K562 (cell line): ENCODE results near the gene NEUROD2. TPM values are rescaled to one million over a fixed set of nuclear protein-coding genes. Genes with fewer than 3 reads are reported as not detected.

Source experiments
- ATAC-seq: fragments of 200-7000 bp; cut with Tn5 transposase; 3 replicates; pipeline ENCODE4 v1.9.1; 2020; ENCODE audit warnings: moderate library complexity
- BruUV-seq: library from RNA; stranded (reverse); fragments of 400-500 nt; replicated peaks from 2 replicates; lab custom pipeline; 2021; lab: Mats Ljungman, UMichigan
- CTCF ChIA-PET: fragments of 300-600 bp; formaldehyde crosslinking; extraction: SDS; loops from one replicate; lab custom pipeline; 2021; ENCODE audit warnings: low intra/inter-chr PET ratio; lab: Yijun Ruan, JAX
- POLR2A ChIA-PET: fragments of 300-600, 350-650 bp; sonication (Branson Sonifier 250); formaldehyde crosslinking; extraction: SDS; loops from one replicate; lab custom pipeline; 2021; ENCODE audit warnings: antibody characterized with exemption, inconsistent platforms; lab: Yijun Ruan, JAX
- DNase-seq, 4 experiments: peaks; one replicate each; pipeline versions ENCODE4 v3.0.0 to v3.0.0-alpha.2; 2011 to 2018; ENCODE audit warnings: low spot score in 3 of 4, mixed read lengths in 3 of 4; ENCODE audit errors: extremely low read depth in 1 of 4
- FAIRE-seq: peaks from 2 replicates; lab custom pipeline; 2011; peaks lifted over from hg19 to GRCh38; lab: Jason Lieb, UNC
- H2AFZ ChIP-seq: 2 replicates; pipeline ENCODE4 v1.6.0; 2011; ENCODE audit warnings: low read depth, low read length, control low read depth, inconsistent platforms
- H3K27ac ChIP-seq: fragments of 200-600 bp; 3 replicates; pipeline ENCODE4 v1.8.0; 2011; ENCODE audit warnings: low read depth, mild to moderate bottlenecking, control low read depth, inconsistent platforms, low read length, moderate library complexity, mixed read lengths; ENCODE audit errors: extremely low read depth
- H3K27me3 ChIP-seq, 2 experiments: fragments of 300-600 bp in 1 of 2; 2 replicates in 1 of 2; 3 replicates in 1 of 2; pipeline versions ENCODE4 v1.6.0 to v1.8.0; 2011; ENCODE audit warnings: inconsistent platforms in 2 of 2, low read length in 2 of 2, mild to moderate bottlenecking in 1 of 2, mixed read lengths in 1 of 2, moderate library complexity in 1 of 2; ENCODE audit not compliant: control insufficient read depth in 2 of 2, insufficient read depth in 2 of 2
- H3K36me3 ChIP-seq: fragments of 300-600 bp; 3 replicates; pipeline ENCODE4 v1.8.0; 2011; ENCODE audit warnings: mild to moderate bottlenecking, low read length, inconsistent platforms; ENCODE audit not compliant: control insufficient read depth, insufficient read depth
- H3K4me1 ChIP-seq, 2 experiments: fragments of 200-600 bp in 1 of 2; replicated peaks in 1 of 2; 2 replicates in 1 of 2; 3 replicates in 1 of 2; pipeline versions ENCODE4 v1.5.1 to v1.8.0; 2011; ENCODE audit warnings: inconsistent platforms in 2 of 2, low read length in 2 of 2, mild to moderate bottlenecking in 1 of 2, mixed read lengths in 1 of 2, moderate library complexity in 1 of 2; ENCODE audit not compliant: control insufficient read depth in 2 of 2, insufficient read depth in 2 of 2
- H3K4me2 ChIP-seq: 2 replicates; pipeline ENCODE4 v1.6.1; 2011; ENCODE audit warnings: low read length, control low read depth, inconsistent platforms, mixed read lengths; ENCODE audit not compliant: insufficient read depth
- H3K4me3 ChIP-seq: fragments of 200-600 bp; sonication (generic), shearing (Covaris generic); 2 replicates; pipeline ENCODE4 v1.5.1; 2016; ENCODE audit warnings: control low read depth, inconsistent platforms
- H3K79me2 ChIP-seq: fragments of 200-600 bp; 3 replicates; pipeline ENCODE4 v1.8.0; 2011; ENCODE audit warnings: low read length, inconsistent platforms; ENCODE audit not compliant: control insufficient read depth, insufficient read depth
- H3K9ac ChIP-seq, 2 experiments: 2 replicates each; pipeline versions ENCODE4 v1.6.0 to v1.6.1; 2011; ENCODE audit warnings: low read depth in 2 of 2, low read length in 2 of 2, control low read depth in 1 of 2, inconsistent platforms in 1 of 2, mild to moderate bottlenecking in 1 of 2, mixed read lengths in 1 of 2; ENCODE audit not compliant: insufficient read depth in 1 of 2
- H3K9me1 ChIP-seq: one replicate; pipeline ENCODE4 v1.6.0; 2011; ENCODE audit warnings: inconsistent platforms, mild to moderate bottlenecking, low read length, moderate library complexity; ENCODE audit not compliant: control insufficient read depth, insufficient read depth
- H3K9me3 ChIP-seq: replicated peaks from 2 replicates; pipeline ENCODE4 v1.5.1; 2011; ENCODE audit warnings: low read depth, low read length, inconsistent platforms; ENCODE audit not compliant: control insufficient read depth, insufficient read depth
- H4K20me1 ChIP-seq: replicated peaks from 2 replicates; pipeline ENCODE4 v1.6.1; 2011; ENCODE audit warnings: low read length, inconsistent platforms, mixed read lengths; ENCODE audit not compliant: control insufficient read depth, insufficient read depth
- CAMTA2 ChIP-seq: fragments of 250-450 bp; sonication (Bioruptor Pico); conservative IDR thresholded peaks from 2 replicates; pipeline ENCODE4 v1.5.1; 2022
- DPF2 ChIP-seq: fragments of 450-650 bp; IDR thresholded peaks from 2 replicates; pipeline ENCODE4 v1.6.1; 2016
- GTF3C2 ChIP-seq: IDR thresholded peaks from 3 replicates; pipeline ENCODE4 v1.6.1; 2011; ENCODE audit warnings: borderline replicate concordance, mild to moderate bottlenecking, moderate library complexity; ENCODE audit not compliant: insufficient read length; ENCODE audit errors: extremely low read depth
- HDGF ChIP-seq: fragments of 450-650 bp; IDR thresholded peaks from 2 replicates; pipeline ENCODE4 v1.6.1; 2016
- RFX5 ChIP-seq: IDR thresholded peaks from 2 replicates; pipeline ENCODE4 v1.6.1; 2011; ENCODE audit warnings: low read depth, mild to moderate bottlenecking, improper control_type of control experiment, low read length
- YY1 ChIP-seq, 3 experiments: IDR thresholded peaks; 2 replicates each; pipeline ENCODE4 v1.6.1; 2011; ENCODE audit warnings: low read length in 2 of 3, mild to moderate bottlenecking in 2 of 3, moderate library complexity in 2 of 3, borderline replicate concordance in 1 of 3, control low read depth in 1 of 3, low read depth in 1 of 3; ENCODE audit not compliant: insufficient read depth in 3 of 3, insufficient replicate concordance in 2 of 3, control insufficient read depth in 1 of 3, insufficient read length in 1 of 3; ENCODE audit errors: extremely low read depth in 1 of 3
- ZNF165 ChIP-seq: fragments of 250-450 bp; sonication (Bioruptor Pico); IDR thresholded peaks from 2 replicates; pipeline ENCODE4 v1.4.0; 2020; ENCODE audit warnings: borderline replicate concordance
- WGBS: fragments of 100-300 bp; shearing (Covaris generic); methylation state at CpG from one replicate; pipeline ENCODE4 v1.1.6; 2016; ENCODE audit warnings: low coverage, mixed read lengths; ENCODE audit not compliant: insufficient coverage; ENCODE audit errors: missing lambda C conversion rate; 5-methylcytosine and 5-hydroxymethylcytosine counted together
- in situ Hi-C: fragments of 300-500 bp; cut with MboI; formaldehyde crosslinking; loops from 4 replicates; pipeline ENCODE4 v1.15.0; 2018; ENCODE audit warnings: inconsistent platforms, mixed read lengths
- intact Hi-C: fragments of 100-400 bp; cut with micrococcal nuclease; formaldehyde crosslinking; loops from 2 replicates; pipeline ENCODE4 v1.14.2; 2022
- polyA plus RNA-seq, 8 experiments: library from polyadenylated mRNA; depleted of rRNA in 4 of 8; stranded (reverse) in 5 of 8; unstranded in 3 of 8; fragments of >200 nt; fragmentation: Nextera tagmentation in 2 of 8; fragmentation: Illumina TruSeq in 1 of 8; extraction: Ambion mirVana in 2 of 8; extraction: Trizol in 1 of 8; gene quantifications; 2 replicates each; pipeline versions ENCODE4 v1.2.1 to v1.2.3, GENCODE V29; 2011 to 2014; ENCODE audit warnings: inconsistent platforms in 1 of 8, missing spikeins in 1 of 8
- total RNA-seq, 7 experiments: library from RNA; depleted of rRNA in 6 of 7; stranded (reverse); fragments of >200 nt in 6 of 7; fragmentation: Illumina TruSeq in 2 of 7; extraction: Trizol in 2 of 7; gene quantifications; 2 replicates each; pipeline versions ENCODE4 v1.2.1 to v1.2.3, GENCODE V29; 2011 to 2021; ENCODE audit warnings: low replicate concordance in 1 of 7
- TF ChIP-seq, protein P1 (sequence below): fragments of 450-650 bp; IDR thresholded peaks from 2 replicates; pipeline ENCODE4 v1.6.1; 2016; ENCODE audit warnings: mild to moderate bottlenecking, moderate library complexity

The NEUROD2 gene
- total and polyA plus RNA-seq, 9 of the 15 experiments (the other 6 are each of a cell fraction or from before 2014, with no cell fraction given) = not detected

DNA sequence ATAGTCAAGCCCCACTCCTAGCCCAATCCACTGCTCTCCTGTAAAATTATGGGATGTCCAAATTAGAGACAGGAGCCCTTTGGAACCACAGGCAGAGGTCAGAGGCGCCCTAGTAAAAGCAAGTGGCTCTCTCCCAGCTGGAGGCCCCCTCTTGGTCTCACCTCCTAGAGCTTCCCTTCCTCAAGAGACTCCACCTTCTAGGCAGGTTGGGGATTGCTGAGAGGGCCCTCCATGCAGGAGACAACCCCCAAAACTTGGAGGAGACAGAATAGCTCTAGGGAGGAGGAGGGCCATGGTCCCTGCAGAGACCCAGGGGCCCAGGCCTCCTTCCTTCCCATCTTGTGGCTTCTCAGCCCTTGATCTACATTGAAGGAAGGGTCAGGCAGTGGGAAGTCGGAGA lies 29.4 kb downstream of the NEUROD2 start:
- Histone ChIP-seq H4K20me1 (0 out of 2 replicates have a peak, but pooled peaks cover 7% of the 10 kb centered on the region), H3K4me1 (peaks cover 0 to 9% of the 10 kb centered on the region in 2 experiments; a peak in 2 of 5 replicates), H3K4me3 (no peak overlapping the region), H3K4me2 (no peak overlapping the region), H3K27ac (no peak overlapping the region), H3K9ac (no peak overlapping the region), H3K9me3 (no peaks in the 10 kb centered on the region), H3K79me2 (no peaks in the 10 kb centered on the region), H3K36me3 (no peaks in the 10 kb centered on the region), H3K9me1 (peaks cover 4% of the 10 kb centered on the region), H2AFZ (no peak overlapping the region), H3K27me3 (peaks cover 27 to 55% of the 10 kb centered on the region in 2 experiments)
- in situ Hi-C loops = no loop called here
- BruUV-seq = no TSS peak
- 0% methylated on average over 2 of the region's 2 CpGs for WGBS
- FAIRE-seq = no peak
- ChIA-PET CTCF (no interaction called here), POLR2A (interaction anchor here (0.5 to 1.3 kb wide), 2 partner anchors 18 to 724 kb away, joined by 3 to 5 read pairs; no protein-coding TSS in a partner anchor)
- ATAC-seq = no peak
- no peak for DNase-seq
- intact Hi-C loops = no loop called here
- no peak for TF ChIP-seq CAMTA2 (CRISPR knock-in tag)
- no peak for TF ChIP-seq DPF2
- TF ChIP-seq ZNF165 (CRISPR knock-in tag) = no peak
- no peak for TF ChIP-seq RFX5
- TF ChIP-seq, protein P1, sequence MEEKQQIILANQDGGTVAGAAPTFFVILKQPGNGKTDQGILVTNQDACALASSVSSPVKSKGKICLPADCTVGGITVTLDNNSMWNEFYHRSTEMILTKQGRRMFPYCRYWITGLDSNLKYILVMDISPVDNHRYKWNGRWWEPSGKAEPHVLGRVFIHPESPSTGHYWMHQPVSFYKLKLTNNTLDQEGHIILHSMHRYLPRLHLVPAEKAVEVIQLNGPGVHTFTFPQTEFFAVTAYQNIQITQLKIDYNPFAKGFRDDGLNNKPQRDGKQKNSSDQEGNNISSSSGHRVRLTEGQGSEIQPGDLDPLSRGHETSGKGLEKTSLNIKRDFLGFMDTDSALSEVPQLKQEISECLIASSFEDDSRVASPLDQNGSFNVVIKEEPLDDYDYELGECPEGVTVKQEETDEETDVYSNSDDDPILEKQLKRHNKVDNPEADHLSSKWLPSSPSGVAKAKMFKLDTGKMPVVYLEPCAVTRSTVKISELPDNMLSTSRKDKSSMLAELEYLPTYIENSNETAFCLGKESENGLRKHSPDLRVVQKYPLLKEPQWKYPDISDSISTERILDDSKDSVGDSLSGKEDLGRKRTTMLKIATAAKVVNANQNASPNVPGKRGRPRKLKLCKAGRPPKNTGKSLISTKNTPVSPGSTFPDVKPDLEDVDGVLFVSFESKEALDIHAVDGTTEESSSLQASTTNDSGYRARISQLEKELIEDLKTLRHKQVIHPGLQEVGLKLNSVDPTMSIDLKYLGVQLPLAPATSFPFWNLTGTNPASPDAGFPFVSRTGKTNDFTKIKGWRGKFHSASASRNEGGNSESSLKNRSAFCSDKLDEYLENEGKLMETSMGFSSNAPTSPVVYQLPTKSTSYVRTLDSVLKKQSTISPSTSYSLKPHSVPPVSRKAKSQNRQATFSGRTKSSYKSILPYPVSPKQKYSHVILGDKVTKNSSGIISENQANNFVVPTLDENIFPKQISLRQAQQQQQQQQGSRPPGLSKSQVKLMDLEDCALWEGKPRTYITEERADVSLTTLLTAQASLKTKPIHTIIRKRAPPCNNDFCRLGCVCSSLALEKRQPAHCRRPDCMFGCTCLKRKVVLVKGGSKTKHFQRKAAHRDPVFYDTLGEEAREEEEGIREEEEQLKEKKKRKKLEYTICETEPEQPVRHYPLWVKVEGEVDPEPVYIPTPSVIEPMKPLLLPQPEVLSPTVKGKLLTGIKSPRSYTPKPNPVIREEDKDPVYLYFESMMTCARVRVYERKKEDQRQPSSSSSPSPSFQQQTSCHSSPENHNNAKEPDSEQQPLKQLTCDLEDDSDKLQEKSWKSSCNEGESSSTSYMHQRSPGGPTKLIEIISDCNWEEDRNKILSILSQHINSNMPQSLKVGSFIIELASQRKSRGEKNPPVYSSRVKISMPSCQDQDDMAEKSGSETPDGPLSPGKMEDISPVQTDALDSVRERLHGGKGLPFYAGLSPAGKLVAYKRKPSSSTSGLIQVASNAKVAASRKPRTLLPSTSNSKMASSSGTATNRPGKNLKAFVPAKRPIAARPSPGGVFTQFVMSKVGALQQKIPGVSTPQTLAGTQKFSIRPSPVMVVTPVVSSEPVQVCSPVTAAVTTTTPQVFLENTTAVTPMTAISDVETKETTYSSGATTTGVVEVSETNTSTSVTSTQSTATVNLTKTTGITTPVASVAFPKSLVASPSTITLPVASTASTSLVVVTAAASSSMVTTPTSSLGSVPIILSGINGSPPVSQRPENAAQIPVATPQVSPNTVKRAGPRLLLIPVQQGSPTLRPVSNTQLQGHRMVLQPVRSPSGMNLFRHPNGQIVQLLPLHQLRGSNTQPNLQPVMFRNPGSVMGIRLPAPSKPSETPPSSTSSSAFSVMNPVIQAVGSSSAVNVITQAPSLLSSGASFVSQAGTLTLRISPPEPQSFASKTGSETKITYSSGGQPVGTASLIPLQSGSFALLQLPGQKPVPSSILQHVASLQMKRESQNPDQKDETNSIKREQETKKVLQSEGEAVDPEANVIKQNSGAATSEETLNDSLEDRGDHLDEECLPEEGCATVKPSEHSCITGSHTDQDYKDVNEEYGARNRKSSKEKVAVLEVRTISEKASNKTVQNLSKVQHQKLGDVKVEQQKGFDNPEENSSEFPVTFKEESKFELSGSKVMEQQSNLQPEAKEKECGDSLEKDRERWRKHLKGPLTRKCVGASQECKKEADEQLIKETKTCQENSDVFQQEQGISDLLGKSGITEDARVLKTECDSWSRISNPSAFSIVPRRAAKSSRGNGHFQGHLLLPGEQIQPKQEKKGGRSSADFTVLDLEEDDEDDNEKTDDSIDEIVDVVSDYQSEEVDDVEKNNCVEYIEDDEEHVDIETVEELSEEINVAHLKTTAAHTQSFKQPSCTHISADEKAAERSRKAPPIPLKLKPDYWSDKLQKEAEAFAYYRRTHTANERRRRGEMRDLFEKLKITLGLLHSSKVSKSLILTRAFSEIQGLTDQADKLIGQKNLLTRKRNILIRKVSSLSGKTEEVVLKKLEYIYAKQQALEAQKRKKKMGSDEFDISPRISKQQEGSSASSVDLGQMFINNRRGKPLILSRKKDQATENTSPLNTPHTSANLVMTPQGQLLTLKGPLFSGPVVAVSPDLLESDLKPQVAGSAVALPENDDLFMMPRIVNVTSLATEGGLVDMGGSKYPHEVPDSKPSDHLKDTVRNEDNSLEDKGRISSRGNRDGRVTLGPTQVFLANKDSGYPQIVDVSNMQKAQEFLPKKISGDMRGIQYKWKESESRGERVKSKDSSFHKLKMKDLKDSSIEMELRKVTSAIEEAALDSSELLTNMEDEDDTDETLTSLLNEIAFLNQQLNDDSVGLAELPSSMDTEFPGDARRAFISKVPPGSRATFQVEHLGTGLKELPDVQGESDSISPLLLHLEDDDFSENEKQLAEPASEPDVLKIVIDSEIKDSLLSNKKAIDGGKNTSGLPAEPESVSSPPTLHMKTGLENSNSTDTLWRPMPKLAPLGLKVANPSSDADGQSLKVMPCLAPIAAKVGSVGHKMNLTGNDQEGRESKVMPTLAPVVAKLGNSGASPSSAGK = no peak
- TF ChIP-seq YY1 (IDR thresholded peaks at IDR 0.05; ENCODE audit: borderline replicate concordance in 1 of 3, control insufficient read depth in 1 of 3, extremely low read depth in 1 of 3, insufficient read depth in 3 of 3, insufficient read length in 1 of 3, insufficient replicate concordance in 2 of 3, low read depth in 1 of 3, low read length in 2 of 3) = no peak
- no peak for TF ChIP-seq GTF3C2
- no peak for TF ChIP-seq HDGF
